HFFc6 (cell line): ENCODE data around the gene INPP4B. TPM values are rescaled to one million over a fixed set of nuclear protein-coding genes. Genes with fewer than 3 reads are reported as not detected.

Experiments
- DNase-seq: peaks from one replicate; pipeline ENCODE4 v3.0.0-alpha.2; 2018
- H3K27ac Mint-ChIP-seq: 2 replicates; pipeline ENCODE4 v1.8.0; 2020; ENCODE audit warnings: mild to moderate bottlenecking, mixed read lengths
- H3K27me3 Mint-ChIP-seq: 2 replicates; pipeline ENCODE4 v1.8.0; 2021; ENCODE audit warnings: mild to moderate bottlenecking, moderate library complexity, mixed read lengths; ENCODE audit not compliant: insufficient read depth
- H3K36me3 Mint-ChIP-seq: 2 replicates; pipeline ENCODE4 v1.8.0; 2021; ENCODE audit warnings: low read depth, mixed read lengths
- H3K4me1 Mint-ChIP-seq: 2 replicates; pipeline ENCODE4 v1.8.0; 2020; ENCODE audit warnings: low read depth, mixed read lengths
- H3K4me3 Mint-ChIP-seq: 2 replicates; pipeline ENCODE4 v1.8.0; 2020; ENCODE audit warnings: mild to moderate bottlenecking, moderate library complexity, mixed read lengths
- H3K9me3 Mint-ChIP-seq: 2 replicates; pipeline ENCODE4 v1.8.0; 2020; ENCODE audit warnings: mild to moderate bottlenecking, mixed read lengths
- CTCF ChIP-seq: fragments of 200-600 bp; sonication (generic); IDR thresholded peaks from 2 replicates; pipeline ENCODE4 v1.5.0; 2021; ENCODE audit warnings: antibody characterized with exemption, mild to moderate bottlenecking
- total RNA-seq, 6 experiments: library from RNA; stranded (reverse); fragmentation: NEBNext Ultra II Directional; extraction: Animal tissue kit (Norgen Biotek cat#: 25700); gene quantifications; 2 replicates in 1 of 6; 3 replicates in 5 of 6; pipeline ENCODE4 v1.2.3, GENCODE V29; 2021

The INPP4B gene
- total RNA-seq, 6 experiments from 2014 or later: 36.1 to 48.9 (median 40.1) TPM

- Mint-ChIP-seq H3K9me3 (no peaks in the 10 kb centered on the region), H3K27ac (no peak overlapping the region), H3K4me3 (no peak overlapping the region), H3K27me3 (no peaks in the 10 kb centered on the region; the same call in 1 of the 2 replicates), H3K4me1 (peaks cover 9% of the 10 kb centered on the region), H3K36me3 (peaks cover 28% of the 10 kb centered on the region)
- DNase-seq: no peak
- no peak for TF ChIP-seq CTCF
Measured at GRCh38 chr4:142030010-142030409, 816.1 kb downstream of the INPP4B start.

- no peak for DNase-seq
- Mint-ChIP-seq H3K36me3 (no peaks in the 10 kb centered on the region), H3K27ac (no peak overlapping the region), H3K4me3 (no peak overlapping the region), H3K4me1 (no peaks in the 10 kb centered on the region; the same call in 1 of the 2 replicates), H3K9me3 (no peaks in the 10 kb centered on the region), H3K27me3 (peaks cover 2% of the 10 kb centered on the region; the same call in 1 of the 2 replicates)
- TF ChIP-seq CTCF: no peak
Measured at GRCh38 chr4:142021761-142022160, 824.3 kb downstream of the INPP4B start.

- TF ChIP-seq CTCF: no peak
- DNase-seq: no peak
- no peak overlapping the region for H3K4me3 Mint-ChIP-seq
Measured at GRCh38 chr4:142021181-142021580, 824.9 kb downstream of the INPP4B start.

DNA sequence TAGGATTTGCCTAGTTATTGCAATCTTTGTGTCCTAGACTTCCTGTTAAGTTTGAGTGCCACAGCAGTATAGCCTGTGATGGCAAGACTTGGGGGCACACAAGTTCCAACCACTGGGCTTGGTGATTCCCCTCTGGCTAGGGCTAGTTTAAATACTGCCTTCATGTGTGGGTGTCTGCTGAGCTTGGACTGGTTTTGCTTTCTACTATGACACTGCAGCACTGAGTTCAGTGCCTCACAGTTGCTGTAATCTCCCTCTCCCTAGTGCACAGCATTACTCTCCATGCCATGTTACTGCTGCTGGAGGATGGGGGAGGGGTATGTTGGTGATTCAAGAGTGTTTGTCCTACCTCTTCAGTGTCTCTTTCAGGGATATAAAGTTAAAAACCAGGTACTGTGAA, 830.1 kb downstream of the INPP4B start:
- peaks cover 3% of the 10 kb centered on the region; the same call in 1 of the 2 replicates for H3K27me3 Mint-ChIP-seq
- no peak for DNase-seq
- H3K4me1 Mint-ChIP-seq: no peaks in the 10 kb centered on the region; the same call in 1 of the 2 replicates
- no peaks in the 10 kb centered on the region for H3K9me3 Mint-ChIP-seq
- H3K27ac Mint-ChIP-seq: no peak overlapping the region
- no peak overlapping the region for H3K4me3 Mint-ChIP-seq
- TF ChIP-seq CTCF: no peak
- no peaks in the 10 kb centered on the region for H3K36me3 Mint-ChIP-seq

More at GRCh38 chr4:142021181-142021580, 824.9 kb downstream of the INPP4B start:
- Mint-ChIP-seq H3K27me3 (peaks cover 2% of the 10 kb centered on the region; the same call in 1 of the 2 replicates), H3K36me3 (no peaks in the 10 kb centered on the region), H3K4me1 (no peaks in the 10 kb centered on the region; the same call in 1 of the 2 replicates), H3K9me3 (no peaks in the 10 kb centered on the region), H3K27ac (no peak overlapping the region)

GRCh38 chr4:142009751-142010150, 836.4 kb downstream of the INPP4B start:
- H3K27me3 Mint-ChIP-seq: peaks cover 1% of the 10 kb centered on the region; the same call in 1 of the 2 replicates
- H3K4me3 Mint-ChIP-seq: no peak overlapping the region
- H3K27ac Mint-ChIP-seq: no peak overlapping the region
- no peak for TF ChIP-seq CTCF
- DNase-seq: no peak
- H3K9me3 Mint-ChIP-seq: peaks cover 9% of the 10 kb centered on the region; the same call in 1 of the 2 replicates
- peaks cover 4% of the 10 kb centered on the region; the same call in 1 of the 2 replicates for H3K36me3 Mint-ChIP-seq
- no peaks in the 10 kb centered on the region; the same call in 1 of the 2 replicates for H3K4me1 Mint-ChIP-seq
